ENCODE data around the gene AKAP12. TPM values are rescaled to one million over a fixed set of nuclear protein-coding genes. Genes with fewer than 3 reads are reported as not detected.

Gene AKAP12
- total RNA-seq, 1 donor from 2014 or later: 154 TPM

GRCh38 chr6:151233731-151234130, 6.0 kb upstream of the AKAP12 start:
- no peaks in the 10 kb centered on the region for H3K36me3 Mint-ChIP-seq (ENCODE audit: unreplicated experiment)
- H3K4me1 Mint-ChIP-seq (ENCODE audit: unreplicated experiment): no peaks in the 10 kb centered on the region
- H3K27me3 Mint-ChIP-seq (ENCODE audit: unreplicated experiment): no peaks in the 10 kb centered on the region
- no peak for TF ChIP-seq CTCF (IDR thresholded peaks at IDR 0.05)
- H3K27ac Mint-ChIP-seq (ENCODE audit: unreplicated experiment): no peak overlapping the region
- no peak overlapping the region for H3K4me3 Mint-ChIP-seq (ENCODE audit: unreplicated experiment)
- H3K9me3 Mint-ChIP-seq (ENCODE audit: unreplicated experiment): no peaks in the 10 kb centered on the region
- DNase-seq (ENCODE audit: extremely low spot score, unreplicated experiment): no peak

DNA sequence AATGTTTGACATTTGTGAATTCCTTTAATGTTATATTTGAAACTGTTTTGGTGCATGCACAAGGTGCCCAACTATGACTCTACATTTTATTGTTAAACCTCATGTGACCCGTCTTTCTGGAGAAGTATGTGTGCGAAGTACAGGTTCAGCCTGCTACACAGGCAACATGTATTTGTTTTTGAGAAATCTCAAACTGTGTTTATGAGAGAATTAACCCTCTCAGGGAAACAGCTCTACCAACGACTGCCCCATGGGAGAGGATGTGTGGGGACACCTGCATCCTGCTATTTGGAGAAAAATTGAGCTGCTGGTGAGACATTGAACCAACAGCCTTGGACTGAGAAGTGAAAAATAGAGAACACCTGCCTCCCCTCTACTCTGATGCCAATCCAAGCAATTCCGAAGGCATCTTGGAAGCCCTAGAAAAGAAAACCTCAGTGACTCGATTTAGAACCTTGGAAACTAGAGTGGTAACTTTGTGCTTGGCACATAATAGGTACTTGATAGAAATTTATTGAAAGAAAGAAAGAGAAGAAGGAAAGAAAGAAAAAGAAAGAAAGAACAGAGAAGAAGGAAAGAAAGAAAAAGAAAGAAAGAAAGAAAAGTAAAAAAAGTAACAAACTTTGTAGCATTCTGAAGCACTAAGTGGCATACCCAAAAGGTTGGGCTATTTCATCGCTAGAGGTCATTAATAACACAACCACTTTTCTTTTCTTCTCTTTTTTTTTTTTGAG, 2.9 kb upstream of the AKAP12 start:
- no peak overlapping the region for H3K27ac Mint-ChIP-seq (ENCODE audit: unreplicated experiment)
- peaks cover 6% of the 10 kb centered on the region for H3K4me1 Mint-ChIP-seq (ENCODE audit: unreplicated experiment)
- H3K9me3 Mint-ChIP-seq (ENCODE audit: unreplicated experiment): no peaks in the 10 kb centered on the region
- no peaks in the 10 kb centered on the region for H3K27me3 Mint-ChIP-seq (ENCODE audit: unreplicated experiment)
- TF ChIP-seq CTCF (IDR thresholded peaks at IDR 0.05): no peak
- no peak overlapping the region for H3K4me3 Mint-ChIP-seq (ENCODE audit: unreplicated experiment)
- no peak for DNase-seq (ENCODE audit: extremely low spot score, unreplicated experiment)
- H3K36me3 Mint-ChIP-seq (ENCODE audit: unreplicated experiment): no peaks in the 10 kb centered on the region

DNA sequence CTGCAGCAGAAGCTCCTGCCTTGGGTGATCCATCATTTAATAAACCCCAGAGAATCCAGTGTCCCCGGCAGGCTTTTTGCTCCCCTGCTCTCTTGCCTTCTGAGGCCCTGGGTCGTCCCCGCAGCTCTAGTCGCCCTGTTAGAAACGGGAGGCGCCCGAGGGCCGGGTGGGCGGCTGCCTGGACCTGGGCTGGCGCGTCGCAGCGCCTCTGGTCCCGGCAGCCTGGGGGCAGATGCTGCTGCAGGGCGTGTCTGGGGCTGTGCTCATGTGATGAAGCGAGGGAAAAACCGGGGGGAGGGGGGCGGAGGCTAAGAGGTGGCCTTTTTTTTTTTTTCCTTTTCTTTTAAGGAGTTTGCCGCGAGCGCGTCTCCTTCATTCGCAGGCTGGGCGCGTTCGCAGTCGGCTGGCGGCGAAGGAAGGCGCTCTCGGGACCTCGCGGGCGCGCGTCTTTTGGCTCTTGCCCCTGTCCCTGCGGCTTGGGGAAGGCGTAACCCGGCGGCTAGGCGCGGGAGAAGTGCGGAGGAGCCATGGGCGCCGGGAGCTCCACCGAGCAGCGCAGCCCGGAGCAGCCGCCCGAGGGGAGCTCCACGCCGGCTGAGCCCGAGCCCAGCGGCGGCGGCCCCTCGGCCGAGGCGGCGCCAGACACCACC, 394 bp downstream of the AKAP12 start:
- Mint-ChIP-seq H3K36me3 (ENCODE audit: unreplicated experiment) (peaks cover 11% of the 10 kb centered on the region), H3K4me3 (ENCODE audit: unreplicated experiment) (peak overlapping the region; percentile 94), H3K27me3 (ENCODE audit: unreplicated experiment) (no peaks in the 10 kb centered on the region), H3K9me3 (ENCODE audit: unreplicated experiment) (no peaks in the 10 kb centered on the region), H3K4me1 (ENCODE audit: unreplicated experiment) (peaks cover 33% of the 10 kb centered on the region), H3K27ac (ENCODE audit: unreplicated experiment) (peak overlapping the region; percentile 95)
- peak; percentile 88 for DNase-seq (ENCODE audit: extremely low spot score, unreplicated experiment)
- no peak for TF ChIP-seq CTCF (IDR thresholded peaks at IDR 0.05)

- H3K9me3 Mint-ChIP-seq (ENCODE audit: unreplicated experiment): no peaks in the 10 kb centered on the region
- peaks cover 11% of the 10 kb centered on the region for H3K36me3 Mint-ChIP-seq (ENCODE audit: unreplicated experiment)
- peak; percentile 85 for DNase-seq (ENCODE audit: extremely low spot score, unreplicated experiment)
- peak overlapping the region; percentile 82 for H3K27ac Mint-ChIP-seq (ENCODE audit: unreplicated experiment)
- peaks cover 33% of the 10 kb centered on the region for H3K4me1 Mint-ChIP-seq (ENCODE audit: unreplicated experiment)
- peak overlapping the region; percentile 90 for H3K4me3 Mint-ChIP-seq (ENCODE audit: unreplicated experiment)
- TF ChIP-seq CTCF (IDR thresholded peaks at IDR 0.05): no peak
- H3K27me3 Mint-ChIP-seq (ENCODE audit: unreplicated experiment): no peaks in the 10 kb centered on the region
Measured at GRCh38 chr6:151240791-151241642, 1.2 kb downstream of the AKAP12 start.

Measured in osteocyte (in vitro differentiated cells).